Ishikawa (cell line): ENCODE data around the gene SOX5.

ENCODE experiments used
- CEBPB ChIP-seq: IDR thresholded peaks from 2 replicates; pipeline ENCODE4 v1.6.1; 2012
- EGR1 ChIP-seq: IDR thresholded peaks from 2 replicates; pipeline ENCODE4 v1.6.1; 2012
- EP300 ChIP-seq: IDR thresholded peaks from 2 replicates; pipeline ENCODE4 v1.6.1; 2012; ENCODE audit warnings: borderline replicate concordance
- FOXM1 ChIP-seq: IDR thresholded peaks from 2 replicates; pipeline ENCODE4 v1.6.1; 2012; ENCODE audit warnings: low read depth, borderline replicate concordance
- NFIC ChIP-seq: IDR thresholded peaks from 2 replicates; pipeline ENCODE4 v1.6.1; 2012
- TAF1 ChIP-seq: IDR thresholded peaks from 2 replicates; pipeline ENCODE4 v1.6.1; 2012; ENCODE audit warnings: low read depth, mild to moderate bottlenecking
- YY1 ChIP-seq: IDR thresholded peaks from 2 replicates; pipeline ENCODE4 v1.6.1; 2012; ENCODE audit warnings: low read depth
- ZBTB7A ChIP-seq: IDR thresholded peaks from 2 replicates; pipeline ENCODE4 v1.6.1; 2012; ENCODE audit warnings: low read depth

GRCh38 chr12:23757541-23757962 lies 191.9 kb downstream of the SOX5 start:
- no peak for TF ChIP-seq EGR1
- TF ChIP-seq TAF1: peak; percentile 38; the same call in 1 of the 2 replicates
- TF ChIP-seq CEBPB: peak; percentile 28; the same call in 1 of the 2 replicates
- peak; percentile 72 for TF ChIP-seq NFIC
- TF ChIP-seq YY1: peak; percentile 57
- no peak for TF ChIP-seq ZBTB7A
- peak; percentile 92 for TF ChIP-seq EP300
- peak; percentile 84; the same call in 1 of the 2 replicates for TF ChIP-seq FOXM1
